HUES6 (cell line): ENCODE measurements around the gene C2CD3.
A peak's percentile ranks its signal among the peaks of the same experiment; 100 is the strongest.

Experiments
- H3K27ac ChIP-seq: 2 replicates; pipeline ENCODE4 v1.7.0; 2013; ENCODE audit warnings: low read depth, mild to moderate bottlenecking, low read length, inconsistent platforms
- H3K27me3 ChIP-seq: 2 replicates; pipeline ENCODE4 v1.6.1; 2013; ENCODE audit warnings: low read length; ENCODE audit not compliant: control insufficient read depth, insufficient read depth
- H3K36me3 ChIP-seq: 2 replicates; pipeline ENCODE4 v1.6.1; 2013; ENCODE audit warnings: low read length; ENCODE audit not compliant: control insufficient read depth, insufficient read depth
- H3K4me1 ChIP-seq: 2 replicates; pipeline ENCODE4 v1.6.1; 2013; ENCODE audit warnings: low read length; ENCODE audit not compliant: control insufficient read depth, insufficient read depth
- H3K4me3 ChIP-seq: 2 replicates; pipeline ENCODE4 v1.5.1; 2013; ENCODE audit warnings: low read depth, low read length
- H3K9ac ChIP-seq: one replicate; pipeline ENCODE4 v1.6.1; 2013; ENCODE audit warnings: mild to moderate bottlenecking, low read length
- H3K9me3 ChIP-seq: 2 replicates; pipeline ENCODE4 v1.6.1; 2013; ENCODE audit warnings: low read depth, low read length; ENCODE audit not compliant: control insufficient read depth, insufficient read depth

Gene C2CD3

DNA sequence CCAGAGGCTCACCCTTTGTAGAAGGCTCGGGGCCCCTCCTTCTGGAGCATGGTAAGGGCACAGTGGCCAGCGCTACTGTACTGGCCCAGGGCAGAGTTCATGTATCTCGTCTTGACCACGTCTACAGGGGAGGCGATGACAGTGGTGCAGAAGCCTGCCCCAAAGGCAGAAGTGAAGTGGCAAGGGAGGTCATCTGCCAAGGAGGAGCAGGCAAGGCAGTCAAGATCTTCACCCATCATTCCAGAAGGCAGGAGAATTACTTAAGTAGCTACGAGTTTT lies 195.4 kb downstream of the C2CD3 start:
- Histone ChIP-seq H3K9me3 (no peaks in the 10 kb centered on the region), H3K4me3 (no peak overlapping the region), H3K4me1 (peaks cover 7% of the 10 kb centered on the region), H3K36me3 (peaks cover 61% of the 10 kb centered on the region), H3K27me3 (no peaks in the 10 kb centered on the region), H3K9ac (no peak overlapping the region), H3K27ac (no peak overlapping the region)

DNA sequence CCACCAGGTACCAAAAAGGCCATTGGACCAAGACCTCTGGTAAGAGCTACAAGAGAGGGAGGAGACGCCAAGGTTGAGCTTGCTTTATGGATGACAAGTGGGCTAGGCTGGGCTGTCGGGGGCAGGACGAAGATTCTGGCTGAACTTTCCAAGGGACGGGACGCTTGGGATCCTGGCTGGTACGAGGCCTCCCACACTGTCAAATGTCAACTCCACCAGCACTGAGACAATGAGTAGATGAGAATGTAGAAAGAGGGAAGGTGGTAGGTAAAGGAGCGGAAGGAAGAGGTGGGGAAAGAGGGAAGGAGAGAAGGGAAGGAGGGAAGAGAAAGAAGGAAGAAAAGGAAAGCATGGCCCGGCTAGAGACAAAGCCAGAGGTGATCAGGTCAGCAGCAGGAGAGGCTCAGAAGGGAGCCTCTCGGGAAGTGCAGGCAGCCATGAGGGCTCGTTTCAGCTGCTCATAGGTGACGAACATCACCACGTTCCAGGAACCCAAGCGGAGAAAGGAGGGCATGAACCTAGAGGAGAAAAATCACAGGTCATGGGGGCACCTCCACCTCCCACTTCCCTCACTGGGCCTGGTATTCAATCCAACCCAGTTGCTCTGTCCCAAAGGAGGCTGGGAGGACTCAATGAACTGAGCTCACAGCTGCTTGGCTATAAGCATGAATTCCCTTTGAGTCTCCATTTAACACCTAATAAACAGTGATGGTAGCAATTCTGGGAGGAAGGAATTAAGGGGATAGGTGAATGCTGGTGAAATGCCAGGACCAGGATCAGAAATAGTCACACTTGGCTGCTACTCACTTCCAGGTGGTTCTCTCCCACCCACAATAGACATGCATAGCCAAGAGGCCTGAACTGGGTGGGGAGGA lies 196.0 kb downstream of the C2CD3 start:
- peaks cover 55% of the 10 kb centered on the region for H3K36me3 ChIP-seq
- H3K9ac ChIP-seq, result no peak overlapping the region
- no peak overlapping the region for H3K27ac ChIP-seq
- no peaks in the 10 kb centered on the region for H3K27me3 ChIP-seq
- no peaks in the 10 kb centered on the region for H3K9me3 ChIP-seq
- H3K4me1 ChIP-seq, result peaks cover 1% of the 10 kb centered on the region; the same call in 1 of the 2 replicates
- no peak overlapping the region for H3K4me3 ChIP-seq

DNA sequence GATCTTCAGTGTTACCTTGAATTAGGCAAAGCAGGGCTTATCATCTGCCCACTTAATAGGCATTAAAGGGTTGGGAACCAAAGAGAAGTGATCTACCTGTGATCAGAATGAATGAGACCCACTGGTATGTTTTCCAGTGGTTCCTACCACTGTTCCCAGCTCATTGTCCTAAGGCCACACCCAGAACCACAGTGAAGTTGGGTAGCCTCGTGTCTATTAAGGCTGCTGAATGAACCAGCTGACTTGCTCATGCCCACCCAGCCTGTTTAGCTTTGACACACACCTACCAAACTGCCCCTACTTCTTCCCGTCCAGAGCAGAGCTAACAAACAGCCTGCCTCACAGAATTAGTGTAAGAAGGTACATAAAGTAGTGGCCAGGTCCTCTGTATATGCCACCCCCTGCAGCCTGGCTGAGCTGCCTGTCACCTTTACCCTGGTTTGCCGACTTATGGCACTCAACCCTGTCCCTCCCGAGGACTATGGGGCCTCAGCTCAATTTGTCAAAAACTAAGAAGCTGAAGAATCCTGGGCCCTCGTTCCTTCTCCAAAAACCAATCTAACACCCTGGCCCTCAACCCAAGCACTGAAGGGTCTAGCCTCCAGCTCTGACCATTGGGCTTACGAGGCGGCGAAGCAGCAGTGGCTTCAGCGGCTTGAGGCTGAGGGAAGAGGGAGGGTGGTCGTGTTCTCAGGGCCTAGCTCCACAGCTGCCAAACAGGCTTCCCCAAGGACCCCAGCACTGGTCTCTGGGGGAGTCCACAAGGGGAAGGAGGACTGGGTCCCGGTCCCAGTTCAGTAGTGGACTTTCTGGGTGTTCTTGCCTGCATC lies 198.0 kb downstream of the C2CD3 start:
- no peak overlapping the region for H3K9ac ChIP-seq
- H3K4me1 ChIP-seq, result no peaks in the 10 kb centered on the region
- no peak overlapping the region for H3K4me3 ChIP-seq
- peaks cover 39% of the 10 kb centered on the region for H3K36me3 ChIP-seq
- no peak overlapping the region for H3K27ac ChIP-seq
- H3K9me3 ChIP-seq, result no peaks in the 10 kb centered on the region
- no peaks in the 10 kb centered on the region for H3K27me3 ChIP-seq

DNA sequence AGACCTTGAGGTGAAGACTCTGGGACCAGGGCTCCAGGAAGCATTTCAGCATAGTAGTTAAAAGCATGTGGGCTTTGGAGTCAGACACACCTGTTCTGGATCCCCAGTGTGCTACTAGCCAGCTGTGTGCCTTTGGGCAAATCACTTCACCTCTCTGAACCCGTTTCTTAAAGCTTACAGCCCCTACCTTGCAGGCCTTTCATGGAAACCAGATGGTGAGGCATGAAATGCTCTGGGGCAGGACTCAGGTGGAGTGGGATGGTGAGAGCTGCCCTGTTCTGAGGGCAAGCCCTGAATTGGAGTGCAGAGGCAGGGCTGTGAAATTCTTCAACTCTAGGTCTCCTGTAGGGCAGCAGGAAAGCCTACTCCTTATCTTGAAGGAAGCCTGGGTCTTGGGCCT lies 198.6 kb downstream of the C2CD3 start:
- H3K9ac ChIP-seq, result no peak overlapping the region
- H3K4me3 ChIP-seq, result no peak overlapping the region
- no peaks in the 10 kb centered on the region for H3K9me3 ChIP-seq
- peaks cover 33% of the 10 kb centered on the region for H3K36me3 ChIP-seq
- H3K4me1 ChIP-seq, result no peaks in the 10 kb centered on the region
- H3K27me3 ChIP-seq, result no peaks in the 10 kb centered on the region
- H3K27ac ChIP-seq, result no peak overlapping the region

DNA sequence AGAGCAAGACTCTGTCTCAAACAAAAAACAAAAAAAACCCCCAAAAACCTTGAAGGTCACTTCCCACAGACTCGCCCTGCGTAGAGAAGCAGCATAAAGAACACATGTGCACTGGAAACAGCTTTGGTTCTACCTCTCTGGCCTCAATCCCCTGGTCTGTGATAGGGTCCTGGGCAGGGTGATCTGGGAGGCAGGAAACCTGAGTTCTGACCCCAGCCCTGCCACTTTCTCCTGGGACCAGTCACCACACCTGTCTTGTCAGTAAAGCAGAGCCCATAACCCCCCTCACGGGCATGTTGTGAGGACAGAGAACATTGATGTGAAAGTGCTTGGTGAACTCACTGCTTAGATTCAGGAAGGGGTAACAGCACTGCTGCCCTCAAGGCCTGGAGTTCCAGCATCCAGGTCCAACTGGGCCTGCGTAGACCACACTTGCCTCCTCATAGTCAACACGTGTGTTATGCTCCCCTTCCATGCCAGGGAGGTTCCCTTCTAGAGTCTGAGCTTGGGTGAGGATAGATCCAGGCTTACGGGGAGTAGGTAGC lies 199.6 kb downstream of the C2CD3 start:
- Histone ChIP-seq H3K9ac (no peak overlapping the region), H3K9me3 (no peaks in the 10 kb centered on the region), H3K4me1 (no peaks in the 10 kb centered on the region), H3K27me3 (no peaks in the 10 kb centered on the region), H3K4me3 (no peak overlapping the region), H3K27ac (no peak overlapping the region), H3K36me3 (peaks cover 23% of the 10 kb centered on the region)

DNA sequence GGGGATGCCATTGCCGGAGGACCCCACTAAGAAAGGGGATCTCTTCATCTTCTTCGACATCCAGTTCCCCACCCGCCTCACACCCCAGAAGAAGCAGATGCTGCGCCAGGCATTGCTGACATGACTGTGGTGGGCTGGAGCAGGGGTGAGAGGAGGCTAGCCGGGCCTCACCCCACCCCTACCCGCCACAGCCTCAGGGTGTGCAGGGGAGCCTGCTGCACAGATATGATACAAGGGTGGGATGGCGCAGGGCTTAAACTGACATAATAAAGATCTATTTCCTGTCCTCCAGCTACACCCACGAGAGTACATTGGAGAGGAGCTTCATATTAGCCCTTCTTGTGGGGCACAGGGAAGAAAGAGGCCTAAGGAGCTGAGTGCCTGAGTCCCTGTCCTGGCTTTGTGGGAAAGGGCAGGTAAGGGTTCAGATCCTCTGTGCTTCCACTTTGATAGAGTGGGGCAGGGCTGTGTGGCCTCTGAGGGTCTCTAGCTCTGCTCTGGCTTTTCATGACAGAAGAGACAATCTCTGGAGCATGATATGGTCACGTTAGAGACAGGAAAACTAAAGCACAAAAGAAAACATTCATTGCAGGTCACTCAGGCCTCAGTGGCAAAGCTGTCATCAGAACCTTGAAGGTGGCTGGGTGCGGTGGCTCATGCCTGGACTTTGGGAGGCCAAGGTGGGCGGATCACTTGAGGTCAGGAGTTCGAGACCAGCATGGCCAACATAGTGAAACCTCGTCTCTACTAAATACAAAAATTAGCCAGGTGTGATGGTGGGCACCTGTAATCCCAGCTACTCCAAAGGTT lies 200.6 kb downstream of the C2CD3 start:
- Histone ChIP-seq H3K4me3 (no peak overlapping the region), H3K9ac (no peak overlapping the region)

DNA sequence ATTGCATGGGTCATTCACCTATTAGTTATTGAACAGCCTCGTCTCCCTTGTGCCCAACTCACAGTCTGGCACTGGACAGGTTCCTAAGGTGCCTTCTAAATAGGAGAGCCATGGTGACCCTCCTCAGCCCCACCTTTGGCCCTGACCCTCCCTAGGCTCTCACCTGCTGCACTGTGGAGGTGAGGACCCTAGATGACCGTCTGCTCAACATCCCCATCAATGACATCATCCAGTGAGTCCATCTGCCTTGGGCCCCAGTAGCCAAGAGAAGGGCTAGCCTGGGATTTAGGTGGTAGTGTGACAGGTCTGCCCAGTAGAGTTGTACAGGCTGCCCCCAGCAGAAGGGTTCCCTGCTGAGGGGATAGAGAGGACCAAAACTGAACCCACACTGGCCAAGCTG lies 201.7 kb downstream of the C2CD3 start:
- no peak overlapping the region for H3K4me3 ChIP-seq
- H3K9ac ChIP-seq, result no peak overlapping the region

More for the DNA sequence above, 200.6 kb downstream of the C2CD3 start:
- Histone ChIP-seq H3K27ac (no peak overlapping the region), H3K4me1 (no peaks in the 10 kb centered on the region), H3K36me3 (peaks cover 13% of the 10 kb centered on the region), H3K9me3 (no peaks in the 10 kb centered on the region), H3K27me3 (no peaks in the 10 kb centered on the region)

DNA sequence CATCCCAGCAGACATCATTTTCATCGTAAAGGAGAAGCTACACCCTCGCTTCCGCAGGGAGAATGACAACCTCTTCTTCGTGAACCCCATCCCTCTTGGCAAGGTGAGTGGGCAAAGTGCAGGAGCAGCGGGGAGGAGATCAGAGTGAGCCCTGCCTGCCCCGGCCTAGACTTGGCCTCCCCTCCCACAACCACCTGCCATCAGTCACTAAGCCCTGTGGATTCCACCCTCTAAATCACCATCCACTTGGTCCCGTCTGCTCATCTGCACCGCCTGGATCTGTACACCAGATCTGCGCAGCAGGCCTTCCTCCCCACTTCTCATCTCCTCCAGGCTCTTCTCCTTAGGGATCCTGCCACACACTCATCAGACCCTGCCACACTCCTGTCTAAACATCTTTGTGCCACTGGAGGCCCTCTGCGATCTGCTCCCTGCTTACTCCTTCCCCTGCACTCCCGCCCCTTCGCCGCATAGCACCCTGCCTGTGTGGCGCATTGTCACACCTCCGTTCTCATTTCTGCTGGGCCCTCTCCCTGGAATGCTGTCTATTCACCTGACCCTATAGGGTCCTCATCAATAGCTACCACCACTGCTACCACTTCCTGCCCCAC lies 202.3 kb downstream of the C2CD3 start:
- no peak overlapping the region for H3K4me3 ChIP-seq
- H3K9ac ChIP-seq, result no peak overlapping the region
- H3K36me3 ChIP-seq, result no peaks in the 10 kb centered on the region
- H3K4me1 ChIP-seq, result no peaks in the 10 kb centered on the region
- H3K27ac ChIP-seq, result no peak overlapping the region
- no peaks in the 10 kb centered on the region for H3K27me3 ChIP-seq
- no peaks in the 10 kb centered on the region for H3K9me3 ChIP-seq

More for the DNA sequence above, 201.7 kb downstream of the C2CD3 start:
- Histone ChIP-seq H3K27me3 (no peaks in the 10 kb centered on the region), H3K4me1 (no peaks in the 10 kb centered on the region), H3K27ac (no peak overlapping the region), H3K36me3 (peaks cover 2% of the 10 kb centered on the region; the same call in 1 of the 2 replicates), H3K9me3 (no peaks in the 10 kb centered on the region)

DNA sequence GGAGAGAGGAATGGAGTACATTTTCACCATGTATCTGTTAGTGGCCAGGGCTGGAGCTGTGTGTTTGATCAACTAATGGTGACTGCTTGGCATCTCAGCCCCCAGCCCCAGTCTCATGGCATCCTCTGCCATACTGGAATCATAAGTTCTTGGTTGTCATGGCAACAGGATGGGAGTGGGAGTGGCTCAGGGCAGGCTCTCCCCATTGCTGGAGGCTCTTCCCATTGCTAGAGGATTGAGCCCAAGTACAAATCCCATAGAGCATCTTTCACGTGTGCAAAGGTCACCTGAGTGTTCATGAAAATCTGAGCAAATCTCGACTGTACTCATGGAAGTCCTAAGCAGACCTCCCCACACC lies 205.1 kb downstream of the C2CD3 start:
- Histone ChIP-seq H3K4me1 (no peaks in the 10 kb centered on the region), H3K9me3 (no peaks in the 10 kb centered on the region), H3K4me3 (no peak overlapping the region), H3K9ac (no peak overlapping the region), H3K36me3 (no peaks in the 10 kb centered on the region), H3K27ac (no peak overlapping the region), H3K27me3 (no peaks in the 10 kb centered on the region)

DNA sequence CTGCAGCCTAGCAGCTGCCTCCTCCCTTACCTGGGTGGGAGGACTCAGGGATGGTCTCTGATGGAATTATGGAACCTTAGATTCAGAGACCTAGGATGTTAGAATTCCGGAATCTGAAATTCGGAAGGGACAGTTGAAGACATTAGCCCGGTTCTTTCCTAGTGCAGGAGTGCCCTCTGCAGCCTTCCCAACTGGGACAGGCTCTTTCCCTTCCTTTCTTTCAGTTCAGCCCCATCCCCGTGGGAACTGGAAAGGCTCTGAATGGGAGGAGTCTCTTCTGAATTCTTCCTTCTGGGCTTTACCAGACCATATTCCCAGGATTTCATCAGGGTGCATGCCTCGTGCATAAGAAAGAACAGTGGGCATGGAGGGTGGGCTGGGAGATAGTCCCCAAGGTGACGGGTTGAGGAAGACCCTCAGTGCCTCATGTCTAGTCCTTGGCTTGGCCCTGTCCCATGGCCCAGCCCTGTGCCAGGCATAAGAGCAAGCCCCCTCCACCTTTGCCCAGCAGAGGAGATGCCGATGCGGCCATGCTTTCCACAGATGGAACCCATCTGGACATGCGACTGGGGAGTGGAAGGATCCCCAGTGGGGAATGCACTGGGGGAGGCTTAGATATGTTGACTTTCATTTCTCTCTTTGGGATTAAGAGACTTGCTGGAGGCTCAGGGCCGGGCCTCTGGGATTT lies 205.6 kb downstream of the C2CD3 start:
- Histone ChIP-seq H3K9ac (no peak overlapping the region), H3K9me3 (no peaks in the 10 kb centered on the region), H3K36me3 (no peaks in the 10 kb centered on the region), H3K4me3 (peak overlapping the region; percentile 52), H3K27ac (no peak overlapping the region), H3K4me1 (no peaks in the 10 kb centered on the region), H3K27me3 (no peaks in the 10 kb centered on the region)
